Inflammatory macrophage treated with lipopolysaccharide for 1 hour (primary cell): ENCODE data around the gene HNRNPM.
A peak's percentile ranks its signal among the peaks of the same experiment; 100 is the strongest.
"Not testable (repeated sequence)": the region's sequence is repeated elsewhere in the genome, so short reads cannot be mapped to it uniquely, and the experiment has no call there.

Source experiments
- DNase-seq, 2 donors: peaks; one replicate each; pipeline ENCODE4 v3.0.0-alpha.2; 2020 to 2022

HNRNPM gene

DNA sequence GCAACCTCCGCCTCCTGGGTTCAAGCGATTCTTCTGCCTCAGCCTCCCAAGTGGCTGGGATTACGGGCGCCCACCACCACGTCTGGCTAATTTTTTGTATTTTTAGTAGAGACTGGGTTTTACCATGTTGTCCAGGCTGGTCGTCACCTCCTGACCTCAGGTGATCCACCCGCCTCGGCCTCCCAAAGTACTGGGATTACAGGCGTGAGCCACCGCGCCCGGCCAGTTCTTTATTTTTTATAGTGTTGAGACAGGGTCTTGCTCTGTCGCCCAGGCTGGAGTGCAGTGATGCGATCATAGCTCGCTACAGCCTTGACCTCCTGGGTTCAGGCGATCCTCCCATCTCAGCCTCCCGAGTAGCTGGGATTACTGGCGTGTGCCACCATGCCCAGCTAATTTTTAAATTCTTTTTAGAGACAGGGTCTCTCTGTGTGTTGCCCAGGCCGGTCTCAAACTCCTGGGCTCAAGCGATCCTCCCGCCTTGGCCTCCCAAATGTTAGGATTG lies 69.8 kb downstream of the HNRNPM start:
- DNase-seq, result not testable (repeated sequence)

DNA sequence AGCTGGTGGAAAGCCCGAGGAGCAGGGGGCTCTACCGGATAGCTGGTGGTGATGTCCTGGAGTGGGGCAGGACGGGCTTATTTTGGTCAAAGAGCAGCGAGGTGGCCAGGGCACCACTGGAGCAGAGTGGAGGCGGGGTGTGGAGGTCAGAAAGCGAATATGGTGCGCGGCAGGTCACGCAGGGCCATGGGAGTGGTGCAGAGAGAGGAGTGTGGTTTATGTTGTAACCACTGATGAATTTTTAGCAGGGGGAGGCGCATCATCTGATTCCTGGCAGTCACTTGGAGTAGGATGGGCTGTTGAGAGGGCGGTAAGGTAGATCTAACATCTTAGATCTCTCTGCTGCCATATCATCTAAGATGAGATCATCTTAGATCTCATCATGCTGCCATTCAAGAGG lies 70.5 kb downstream of the HNRNPM start:
- peak; percentile 73 to 89 for DNase-seq

DNA sequence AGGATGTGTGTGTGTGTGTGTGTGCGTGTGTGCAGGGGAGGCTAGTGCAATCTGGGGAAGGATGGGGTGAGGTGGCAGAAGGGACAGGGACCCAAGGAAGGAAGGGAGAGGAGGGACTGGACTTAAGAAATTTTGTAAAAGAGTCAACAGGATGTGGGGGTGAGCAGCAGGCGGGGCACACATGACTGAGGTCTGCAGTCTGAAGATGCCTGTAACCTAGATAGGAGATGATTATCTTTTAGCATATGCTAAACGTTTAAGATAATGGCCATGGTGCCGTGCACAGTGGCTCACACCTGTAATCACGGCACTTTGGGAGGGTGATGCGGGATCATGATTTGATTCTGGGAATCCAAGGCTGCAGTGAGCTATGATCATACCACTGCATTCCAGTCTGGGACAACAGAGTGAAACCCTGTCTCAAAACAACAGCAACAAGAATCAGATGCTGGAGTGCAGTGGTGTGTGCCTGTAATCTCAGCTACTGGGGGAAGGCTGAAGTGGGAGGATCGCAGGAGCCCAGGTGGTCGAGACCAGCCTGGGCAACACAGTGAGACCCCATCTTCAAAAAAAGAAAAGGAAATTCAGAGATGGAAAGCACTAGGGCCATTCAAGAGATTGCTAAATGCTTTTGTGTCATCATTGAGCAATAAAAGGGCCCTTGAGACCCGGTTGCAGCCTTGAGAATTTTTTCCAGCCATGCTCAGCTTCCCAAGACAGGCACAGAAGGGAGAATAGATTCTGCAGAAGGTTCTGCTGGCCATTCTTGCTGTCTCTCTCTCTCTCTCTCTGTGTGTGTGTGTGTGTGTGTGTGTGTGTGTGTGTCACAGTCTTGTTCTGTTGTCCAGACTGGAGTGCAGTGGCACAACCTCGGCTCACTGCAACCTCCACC lies 73.0 kb downstream of the HNRNPM start:
- peak; percentile 81 to 90 for DNase-seq

DNA sequence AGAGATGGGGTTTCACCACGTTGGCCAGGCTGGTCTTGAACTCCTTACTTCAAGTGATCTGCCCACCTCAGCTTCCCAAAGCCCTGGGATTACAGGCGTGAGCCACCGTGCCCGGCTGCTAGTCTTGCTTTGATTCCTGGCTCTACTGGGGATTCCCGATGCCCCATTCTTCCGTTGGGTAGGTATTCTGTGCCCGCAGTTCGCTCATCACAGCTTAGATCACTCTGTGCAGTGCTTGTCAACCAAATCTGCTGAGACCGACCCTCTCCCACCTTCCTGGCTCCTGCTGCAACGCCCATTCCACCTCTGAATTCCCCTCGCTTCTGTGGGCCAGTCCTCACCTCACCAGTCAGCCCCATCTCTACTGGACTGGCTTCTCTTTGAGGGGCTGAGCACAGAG lies 73.8 kb downstream of the HNRNPM start:
- no peak for DNase-seq

DNA sequence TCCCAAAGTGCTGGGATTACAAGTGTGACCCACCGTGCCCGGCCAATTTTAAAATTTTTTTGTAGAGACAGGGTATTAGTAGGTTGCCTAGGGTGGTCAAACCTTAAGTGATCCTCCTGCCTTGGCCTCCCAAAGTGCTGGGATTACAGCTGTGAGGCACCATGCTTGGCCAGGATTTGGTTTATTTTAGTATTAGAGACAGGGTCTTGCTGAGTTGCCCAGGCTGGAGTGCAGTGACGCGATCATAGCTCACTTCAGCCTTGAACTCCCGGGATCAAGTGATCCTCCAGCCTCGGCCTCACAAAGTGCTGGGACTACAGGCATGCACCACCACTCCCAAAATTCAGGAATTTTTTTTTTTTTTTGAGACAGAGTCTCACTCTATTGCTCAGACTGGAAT lies 74.6 kb downstream of the HNRNPM start:
- no peak for DNase-seq

DNA sequence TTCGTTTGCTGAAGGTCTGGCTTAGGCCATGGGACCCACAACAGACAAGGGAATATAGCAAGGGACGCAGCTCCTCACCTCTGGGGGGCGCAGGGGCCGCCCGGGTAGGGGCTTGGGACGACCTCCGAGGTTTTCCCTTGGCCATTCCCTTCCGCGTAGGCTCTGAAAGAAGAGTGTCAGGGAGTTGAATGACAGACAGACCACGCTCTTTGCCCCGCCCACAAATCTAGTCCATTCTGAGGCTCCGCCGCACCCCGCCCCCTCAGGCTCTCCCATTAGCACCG lies 80.6 kb downstream of the HNRNPM start:
- DNase-seq, result no peak

DNA sequence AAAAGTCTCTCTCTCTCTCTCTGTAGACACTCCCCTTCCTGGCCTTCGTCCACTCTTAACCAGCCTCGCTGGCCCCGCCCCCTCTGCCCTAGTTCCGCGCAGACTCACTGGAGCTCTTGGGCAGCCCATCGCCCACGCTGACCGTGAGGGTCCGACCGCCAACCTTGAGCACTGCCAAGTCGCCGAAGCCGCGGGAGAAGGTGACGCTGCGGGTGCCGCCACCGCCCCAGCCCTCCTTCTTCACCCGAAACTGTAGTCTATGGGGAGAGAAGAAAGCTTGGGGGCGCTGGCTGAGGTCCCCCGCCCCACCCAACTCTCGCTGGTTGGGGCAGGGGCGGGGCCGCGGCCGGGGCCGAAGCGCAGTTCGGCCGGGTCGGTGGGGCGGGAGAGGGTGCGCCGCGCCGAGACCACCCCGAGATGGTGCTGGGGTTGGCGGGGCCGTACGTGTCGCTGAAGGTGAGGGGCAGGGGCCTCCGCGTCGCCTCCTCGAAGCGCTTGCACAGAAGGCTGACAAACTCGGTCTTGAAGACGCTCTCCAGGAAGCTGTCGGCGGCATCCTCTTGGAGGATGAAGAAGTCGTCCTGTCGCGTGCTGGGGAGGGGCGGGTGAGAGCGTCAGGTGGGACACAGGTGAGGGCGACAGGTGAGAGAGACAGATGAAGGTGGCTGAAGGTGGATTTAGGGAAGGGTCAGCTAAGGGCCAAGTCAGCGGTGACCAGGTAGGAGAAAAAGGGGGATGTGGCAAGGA lies 81.7 kb downstream of the HNRNPM start:
- no peak for DNase-seq

DNA sequence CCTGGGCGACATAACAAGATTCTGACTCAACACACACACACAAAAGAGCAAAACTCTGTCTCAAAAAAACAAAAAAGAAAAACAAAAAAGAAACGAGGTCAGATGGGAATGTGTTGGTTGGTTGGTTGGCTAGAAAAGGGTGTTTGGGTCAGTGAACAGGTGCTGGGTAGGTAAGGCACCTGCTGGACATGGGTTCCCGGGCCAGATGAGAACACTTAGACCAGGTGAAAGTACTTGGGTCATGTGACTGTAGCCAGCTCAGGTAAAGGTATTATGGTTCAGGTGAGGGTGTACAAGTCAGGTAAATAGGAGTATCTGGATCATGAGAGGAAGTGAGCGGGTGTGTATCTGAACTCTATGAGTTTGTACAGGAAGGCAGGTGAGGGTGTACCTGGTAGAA lies 83.7 kb downstream of the HNRNPM start:
- DNase-seq, result no peak

DNA sequence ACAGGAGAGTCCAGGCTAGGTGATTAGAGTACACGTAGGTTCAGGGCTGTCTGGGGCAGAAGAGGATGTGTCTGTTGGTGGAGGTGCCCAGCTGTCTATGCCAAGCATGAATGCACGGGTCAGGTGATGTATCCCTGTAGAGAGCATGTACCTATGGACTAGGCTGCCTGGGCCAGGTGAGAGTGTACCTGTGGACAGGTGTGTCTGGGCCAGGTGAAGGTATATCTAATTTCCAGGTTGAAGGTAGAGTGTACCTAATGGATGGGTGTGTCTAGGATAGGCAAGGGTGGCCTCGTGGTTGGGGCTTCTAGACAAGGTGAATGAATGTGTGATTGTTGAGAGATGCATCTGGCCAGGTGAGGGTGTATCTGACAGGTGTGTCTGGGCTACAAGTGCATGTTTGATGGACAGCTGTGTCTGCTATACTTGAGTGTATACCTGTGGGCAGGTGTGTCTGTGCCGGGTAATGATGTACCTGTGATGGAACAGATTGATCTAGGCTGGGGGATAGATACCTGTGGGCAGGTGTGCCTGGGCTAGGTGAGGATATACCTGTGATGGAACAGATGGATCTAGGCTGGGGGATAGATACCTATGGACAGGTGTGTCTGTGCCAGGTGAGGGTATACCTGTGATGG lies 84.7 kb downstream of the HNRNPM start:
- no peak for DNase-seq

DNA sequence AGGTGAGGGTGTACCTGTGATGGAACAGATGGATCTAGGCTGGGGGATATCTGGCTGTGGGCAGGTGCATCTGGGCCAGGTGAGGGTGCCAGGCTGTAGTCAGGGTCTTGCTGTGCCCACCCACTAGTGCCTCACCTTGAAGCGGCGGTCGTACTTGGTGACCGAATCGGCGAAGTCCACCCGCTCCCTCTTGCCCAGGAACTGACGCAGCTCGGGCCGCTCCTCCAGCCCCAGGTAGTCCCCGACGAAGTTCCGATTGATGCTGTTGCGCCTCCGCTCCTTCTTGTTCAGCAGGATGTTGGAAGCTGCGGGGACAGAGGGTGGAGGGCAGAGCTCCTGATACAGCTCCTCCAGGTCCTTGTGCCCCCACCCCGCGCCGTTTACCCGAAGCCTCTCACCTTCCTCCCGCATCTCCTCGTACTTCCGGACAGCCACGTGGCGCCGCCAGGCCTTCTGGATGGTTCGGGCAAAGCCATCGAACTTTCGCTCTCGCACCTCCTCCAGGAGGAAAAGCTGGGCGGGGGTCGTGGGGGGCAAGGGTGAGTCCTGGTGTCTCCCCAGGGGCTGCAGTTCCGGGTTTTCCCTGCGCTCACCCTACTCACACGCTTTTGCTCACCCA lies 85.4 kb downstream of the HNRNPM start:
- no peak for DNase-seq

DNA sequence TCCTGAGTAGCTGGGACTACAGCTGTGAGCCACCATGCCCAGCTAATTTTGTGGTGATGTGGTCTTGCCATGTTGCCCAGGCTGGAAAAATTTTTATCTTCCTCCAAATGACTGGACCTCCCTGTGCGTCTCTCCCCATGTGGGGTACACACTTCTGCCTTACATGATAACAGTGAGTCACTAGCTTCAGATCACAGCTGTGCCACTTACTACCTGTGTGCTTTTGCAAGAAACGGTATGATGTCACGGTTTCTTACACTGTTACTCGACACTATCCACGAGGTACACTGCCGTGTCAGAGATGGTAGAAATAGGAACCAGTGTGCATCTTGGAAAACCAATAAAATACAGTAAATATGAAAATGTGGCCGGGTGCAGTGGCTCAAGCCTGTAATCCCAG lies 86.7 kb downstream of the HNRNPM start:
- no peak for DNase-seq

DNA sequence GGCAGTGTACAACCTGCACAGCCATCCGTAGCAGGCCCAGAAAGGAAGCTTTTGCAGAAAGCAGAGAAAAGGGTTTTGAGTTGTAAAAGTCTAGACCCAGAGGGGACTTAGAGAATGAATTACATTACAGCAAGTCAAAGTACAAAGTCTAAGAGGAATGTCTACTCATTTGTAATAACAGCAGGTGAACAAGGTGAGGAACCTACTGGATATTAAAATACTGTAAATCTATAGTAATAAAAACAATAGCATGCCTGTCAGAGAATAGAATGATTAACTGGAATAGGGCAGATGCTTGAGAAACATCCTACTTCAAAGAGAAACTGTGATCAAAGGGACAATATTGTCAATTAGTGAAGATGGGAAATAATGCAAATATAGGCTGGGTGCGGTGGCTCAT lies 87.5 kb downstream of the HNRNPM start:
- no peak for DNase-seq

DNA sequence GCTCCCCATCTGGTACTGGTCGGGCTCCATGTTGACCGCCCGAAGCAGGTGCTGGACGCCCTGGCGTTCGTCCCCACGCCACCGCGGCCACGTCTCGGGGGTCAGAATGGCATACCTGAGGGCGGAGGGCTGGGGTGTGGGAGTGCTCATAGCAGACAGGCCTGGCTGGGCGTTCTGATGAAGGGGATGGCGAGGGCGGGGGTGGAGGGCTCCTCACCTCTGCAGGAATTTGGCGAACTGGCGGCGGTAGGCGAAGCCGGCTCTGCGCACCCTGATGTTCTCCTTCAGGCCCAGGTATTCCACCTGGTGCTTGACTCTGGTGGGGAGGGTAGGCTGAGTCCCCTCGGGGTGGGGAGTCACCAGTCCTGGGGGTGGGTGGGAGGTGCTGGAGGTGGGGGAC lies 91.5 kb downstream of the HNRNPM start:
- no peak for DNase-seq

DNA sequence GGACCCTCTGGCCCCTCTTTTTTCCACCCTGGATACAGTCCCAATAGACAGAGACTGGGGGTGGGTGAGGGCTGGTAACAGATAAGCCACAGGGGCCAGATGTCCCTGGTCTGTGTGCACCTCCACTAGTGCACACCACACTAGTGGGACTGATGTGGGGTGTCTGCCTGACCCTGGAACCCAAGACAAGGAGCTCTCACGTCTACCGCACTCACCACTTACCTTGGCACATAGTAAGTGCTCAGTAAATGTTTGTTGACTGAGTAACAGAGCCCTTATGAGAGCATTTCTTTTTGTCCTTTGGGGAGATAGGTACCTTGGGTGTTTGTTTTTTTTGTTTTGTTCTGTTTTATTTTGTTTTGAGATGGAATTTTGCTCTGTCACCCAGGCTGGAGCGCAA lies 92.3 kb downstream of the HNRNPM start:
- DNase-seq, result no peak
